ENCODE measurements around the gene TMEM158. TPM values are rescaled to one million over a fixed set of nuclear protein-coding genes. Genes with fewer than 3 reads are reported as not detected.

TMEM158 gene
- total RNA-seq, 1 donor from 2014 or later = 2.7 TPM

- H3K36me3 ChIP-seq = no peaks in the 10 kb centered on the region
- H3K79me2 ChIP-seq (ENCODE audit: low read depth) = no peaks in the 10 kb centered on the region
- TF ChIP-seq EZH2 (IDR thresholded peaks at IDR 0.05) (no peak), EZH2phosphoT487 (IDR thresholded peaks at IDR 0.05) (no peak), CTCF (IDR thresholded peaks at IDR 0.05) (no peak)
- peak overlapping the region; percentile 36 for H2AFZ ChIP-seq (replicated peaks)
- peak; percentile 31 for DNase-seq (ENCODE audit: low spot score)
- no peaks in the 10 kb centered on the region for H3K4me1 ChIP-seq
- H3K4me2 ChIP-seq = peak overlapping the region; percentile 11
- no peaks in the 10 kb centered on the region for H3K36me3 Mint-ChIP-seq
- H3K27ac ChIP-seq = no peak overlapping the region
- H3K9ac ChIP-seq = no peak overlapping the region
- no peaks in the 10 kb centered on the region for H3K27me3 ChIP-seq
- H3K27me3 Mint-ChIP-seq (ENCODE audit: insufficient read depth, low read depth) = peaks cover 7% of the 10 kb centered on the region
- H4K20me1 ChIP-seq (ENCODE audit: low read depth) = no peaks in the 10 kb centered on the region
- H3K9me3 Mint-ChIP-seq = no peaks in the 10 kb centered on the region
- H3K4me3 Mint-ChIP-seq = peak overlapping the region; percentile 8
- peak overlapping the region; percentile 81 for H3K27ac Mint-ChIP-seq
- H3F3A ChIP-seq (ENCODE audit: low read depth) = peaks cover 4% of the 10 kb centered on the region
- peaks cover 21% of the 10 kb centered on the region for H3K4me1 Mint-ChIP-seq
- H3K9me3 ChIP-seq (ENCODE audit: low read depth) = no peaks in the 10 kb centered on the region
- H3K4me3 ChIP-seq = no peak overlapping the region
Measured at GRCh38 chr3:45182915-45183871, 42.9 kb downstream of the TMEM158 start.

GRCh38 chr3:45181496-45181895, 44.6 kb downstream of the TMEM158 start:
- no peak overlapping the region for H3K4me3 Mint-ChIP-seq
- no peak overlapping the region for H3K27ac ChIP-seq
- H3K9me3 Mint-ChIP-seq = no peaks in the 10 kb centered on the region
- H3K4me3 ChIP-seq = no peak overlapping the region
- no peaks in the 10 kb centered on the region for H3K9me3 ChIP-seq (ENCODE audit: low read depth)
- no peaks in the 10 kb centered on the region for H3K36me3 ChIP-seq
- H3K4me1 Mint-ChIP-seq = peaks cover 24% of the 10 kb centered on the region
- no peaks in the 10 kb centered on the region for H3K36me3 Mint-ChIP-seq
- peaks cover 4% of the 10 kb centered on the region for H3F3A ChIP-seq (ENCODE audit: low read depth)
- H3K27ac Mint-ChIP-seq = no peak overlapping the region
- H4K20me1 ChIP-seq (ENCODE audit: low read depth) = no peaks in the 10 kb centered on the region
- no peaks in the 10 kb centered on the region for H3K27me3 ChIP-seq
- no peak overlapping the region for H3K9ac ChIP-seq
- H3K27me3 Mint-ChIP-seq (ENCODE audit: insufficient read depth, low read depth) = peaks cover 7% of the 10 kb centered on the region
- no peak for TF ChIP-seq CTCF (IDR thresholded peaks at IDR 0.05)
- no peak for DNase-seq (ENCODE audit: low spot score)
- H3K4me1 ChIP-seq = no peaks in the 10 kb centered on the region
- no peak overlapping the region for H2AFZ ChIP-seq (replicated peaks)
- H3K79me2 ChIP-seq (ENCODE audit: low read depth) = no peaks in the 10 kb centered on the region
- no peak overlapping the region for H3K4me2 ChIP-seq

GRCh38 chr3:45180899-45181298, 45.2 kb downstream of the TMEM158 start:
- Histone ChIP-seq H3K9me3 (ENCODE audit: low read depth) (no peaks in the 10 kb centered on the region), H4K20me1 (ENCODE audit: low read depth) (no peaks in the 10 kb centered on the region), H3K79me2 (ENCODE audit: low read depth) (no peaks in the 10 kb centered on the region), H3K9ac (no peak overlapping the region), H3K27ac (no peak overlapping the region), H3K36me3 (no peaks in the 10 kb centered on the region), H3F3A (ENCODE audit: low read depth) (peaks cover 4% of the 10 kb centered on the region), H3K4me1 (no peaks in the 10 kb centered on the region), H3K4me3 (no peak overlapping the region), H3K27me3 (no peaks in the 10 kb centered on the region), H3K4me2 (no peak overlapping the region), H2AFZ (replicated peaks) (no peak overlapping the region)
- no peak overlapping the region for H3K4me3 Mint-ChIP-seq
- no peaks in the 10 kb centered on the region for H3K9me3 Mint-ChIP-seq
- peaks cover 7% of the 10 kb centered on the region for H3K27me3 Mint-ChIP-seq (ENCODE audit: insufficient read depth, low read depth)
- peaks cover 24% of the 10 kb centered on the region for H3K4me1 Mint-ChIP-seq
- no peaks in the 10 kb centered on the region for H3K36me3 Mint-ChIP-seq
- no peak for DNase-seq (ENCODE audit: low spot score)
- no peak for TF ChIP-seq EZH2 (IDR thresholded peaks at IDR 0.05)
- H3K27ac Mint-ChIP-seq = no peak overlapping the region

- Mint-ChIP-seq H3K27me3 (ENCODE audit: insufficient read depth, low read depth) (peaks cover 7% of the 10 kb centered on the region), H3K27ac (no peak overlapping the region), H3K4me1 (peaks cover 24% of the 10 kb centered on the region), H3K36me3 (no peaks in the 10 kb centered on the region), H3K4me3 (no peak overlapping the region), H3K9me3 (no peaks in the 10 kb centered on the region)
- TF ChIP-seq EZH2phosphoT487 (IDR thresholded peaks at IDR 0.05) = no peak
- no peak for TF ChIP-seq EZH2 (IDR thresholded peaks at IDR 0.05)
- no peak for TF ChIP-seq CTCF (IDR thresholded peaks at IDR 0.05)
- H3K36me3 ChIP-seq = no peaks in the 10 kb centered on the region
- H3K4me2 ChIP-seq = no peak overlapping the region
- H3F3A ChIP-seq (ENCODE audit: low read depth) = peaks cover 4% of the 10 kb centered on the region
- H3K4me1 ChIP-seq = no peaks in the 10 kb centered on the region
- H3K79me2 ChIP-seq (ENCODE audit: low read depth) = no peaks in the 10 kb centered on the region
- H3K4me3 ChIP-seq = no peak overlapping the region
- no peak overlapping the region for H3K27ac ChIP-seq
- H4K20me1 ChIP-seq (ENCODE audit: low read depth) = no peaks in the 10 kb centered on the region
- no peak for DNase-seq (ENCODE audit: low spot score)
- no peaks in the 10 kb centered on the region for H3K27me3 ChIP-seq
- no peak overlapping the region for H3K9ac ChIP-seq
- H3K9me3 ChIP-seq (ENCODE audit: low read depth) = no peaks in the 10 kb centered on the region
- H2AFZ ChIP-seq (replicated peaks) = no peak overlapping the region
Measured at GRCh38 chr3:45180051-45180450, 46.0 kb downstream of the TMEM158 start.
